HEK293T (cell line): ENCODE measurements around the gene MGAT5B.

Source experiments
- ARNT ChIP-seq: fragments of 450-650 bp; IDR thresholded peaks from 2 replicates; pipeline ENCODE4 v1.6.1; 2017; ENCODE audit warnings: mild to moderate bottlenecking
- BHLHE40 ChIP-seq: fragments of 450-650 bp; IDR thresholded peaks from 2 replicates; pipeline ENCODE4 v1.6.1; 2016; ENCODE audit warnings: mild to moderate bottlenecking, moderate library complexity, borderline replicate concordance
- ELF4 ChIP-seq: fragments of 450-650 bp; IDR thresholded peaks from 2 replicates; pipeline ENCODE4 v1.6.1; 2017; ENCODE audit warnings: antibody characterized with exemption
- FOXA1 ChIP-seq: fragments of 450-650 bp; IDR thresholded peaks from 2 replicates; pipeline ENCODE4 v1.6.1; 2016; ENCODE audit warnings: mild to moderate bottlenecking
- FOXM1 ChIP-seq: fragments of 450-650 bp; IDR thresholded peaks from 2 replicates; pipeline ENCODE4 v1.6.1; 2017; ENCODE audit warnings: mild to moderate bottlenecking, borderline replicate concordance
- NFRKB ChIP-seq: fragments of 450-650 bp; IDR thresholded peaks from 2 replicates; pipeline ENCODE4 v1.6.1; 2016; ENCODE audit warnings: mild to moderate bottlenecking, moderate library complexity
- PKNOX1 ChIP-seq: fragments of 450-650 bp; IDR thresholded peaks from 2 replicates; pipeline ENCODE4 v1.6.1; 2016
- SP1 ChIP-seq: fragments of 450-650 bp; IDR thresholded peaks from 2 replicates; pipeline ENCODE4 v1.6.1; 2017
- SUZ12 ChIP-seq: fragments of 450-650 bp; IDR thresholded peaks from 2 replicates; pipeline ENCODE4 v1.6.1; 2016; ENCODE audit warnings: mild to moderate bottlenecking
- TARDBP ChIP-seq: fragments of 450-650 bp; IDR thresholded peaks from 2 replicates; pipeline ENCODE4 v1.6.1; 2016

DNA sequence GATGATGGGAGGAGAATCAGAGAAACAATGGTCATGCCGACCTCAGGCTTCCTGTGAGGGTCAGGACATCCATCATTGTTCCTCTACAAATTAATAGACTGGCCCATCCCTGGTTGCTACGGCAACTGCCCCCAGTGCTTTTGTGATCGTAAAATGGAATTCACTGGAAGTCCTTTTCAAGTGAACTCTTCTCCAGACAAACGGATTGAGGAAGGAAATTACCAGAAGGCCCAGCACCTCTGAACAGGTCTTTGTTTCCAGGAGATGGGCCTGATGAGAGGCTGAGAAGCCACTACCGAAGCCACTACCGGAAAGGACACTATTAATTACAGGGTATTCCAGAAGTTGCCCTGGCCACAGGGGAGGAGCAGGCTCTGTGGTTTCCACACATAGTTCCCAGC is 126.0 kb downstream of the MGAT5B start:
- TF ChIP-seq FOXA1 (no peak), NFRKB (no peak), BHLHE40 (no peak), PKNOX1 (no peak), SP1 (no peak), ELF4 (no peak), FOXM1 (no peak), ARNT (no peak), SUZ12 (no peak), TARDBP (no peak)
